ENCODE measurements around the gene GEN1. TPM values are rescaled to one million over a fixed set of nuclear protein-coding genes. Genes with fewer than 3 reads are reported as not detected.
A peak's percentile ranks its signal among the peaks of the same experiment; 100 is the strongest.

The GEN1 gene
- total and polyA plus RNA-seq, 10 of the 15 experiments (the other 5 are each of a cell fraction or from before 2014, with no cell fraction given): 6.0 to 49.6 (median 36.0) TPM

DNA sequence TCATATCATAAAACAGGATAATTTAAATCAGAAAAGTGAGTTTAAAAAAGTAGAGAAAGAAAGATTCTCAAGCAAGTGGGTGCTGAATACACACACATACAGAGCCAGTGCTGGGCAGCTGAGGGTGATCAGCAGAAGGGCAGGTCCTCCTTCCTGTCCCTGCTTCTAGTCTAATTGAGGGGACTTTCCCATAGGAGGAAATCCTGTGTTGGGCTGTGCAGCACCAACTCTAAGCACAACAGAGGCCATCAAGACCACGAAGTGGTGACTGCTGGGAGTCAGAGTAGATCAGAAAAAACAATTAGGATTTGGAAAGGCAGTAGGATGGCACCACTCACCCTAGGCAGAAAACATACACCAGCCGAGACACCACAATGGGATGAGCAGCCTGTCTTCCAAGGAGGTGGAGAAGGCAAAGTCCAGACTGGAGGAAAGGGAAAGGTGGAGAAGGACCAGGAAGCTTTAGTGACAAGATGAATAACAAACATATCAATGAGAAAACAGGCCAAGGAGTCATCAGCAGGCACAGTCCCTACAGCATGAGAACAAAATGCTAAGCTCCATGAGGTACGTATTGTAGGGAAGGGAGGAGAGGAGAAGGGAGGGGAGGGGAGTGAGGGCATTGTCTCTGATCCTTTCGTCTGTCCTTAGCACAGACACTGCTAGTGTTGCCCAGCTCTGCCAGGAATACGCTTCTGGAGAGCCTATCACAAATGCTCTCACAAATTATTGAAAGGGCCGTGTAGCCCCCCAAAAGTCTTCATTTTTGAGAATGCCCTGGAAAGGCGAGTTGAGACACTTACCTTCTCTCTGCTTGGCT is 45.6 kb downstream of the GEN1 start:
- no peaks in the 10 kb centered on the region for H3K9me3 ChIP-seq (replicated peaks; ENCODE audit: control insufficient read depth, insufficient read depth, low read length)
- POLR2A ChIA-PET: interaction anchor here (0.6 to 9.6 kb wide), 9 partner anchors 15 to 279 kb away, joined by 3 to 108 read pairs (median 4); partner anchors contain the start of genes GEN1, MSGN1 and SMC6
- H3K4me1 ChIP-seq (ENCODE audit: control insufficient read depth, insufficient read depth, low read length): peaks cover 9% of the 10 kb centered on the region
- H2AFZ ChIP-seq (ENCODE audit: control insufficient read depth, low read depth, low read length): peak overlapping the region; percentile 6
- in situ Hi-C loops (cut with MboI) (no loop called here), intact Hi-C loops (cut with micrococcal nuclease; ENCODE audit: unreplicated experiment) (no loop called here)
- TF ChIP-seq BCL11A (IDR thresholded peaks at IDR 0.05; ENCODE audit: low read depth, low read length): no peak
- no peak for TF ChIP-seq NKRF (conservative IDR thresholded peaks at IDR 0.05)
- TF ChIP-seq SREBF2 (IDR thresholded peaks at IDR 0.05; ENCODE audit: low read length): no peak
- TF ChIP-seq RCOR1 (conservative IDR thresholded peaks at IDR 0.05; ENCODE audit: low read depth, low read length): no peak
- no peak for TF ChIP-seq NBN (IDR thresholded peaks at IDR 0.05)
- no peak for TF ChIP-seq NR2F1 (conservative IDR thresholded peaks at IDR 0.05)
- TF ChIP-seq MXI1 (IDR thresholded peaks at IDR 0.05; ENCODE audit: low read depth, low read length): no peak
- TF ChIP-seq E2F4 (IDR thresholded peaks at IDR 0.05; ENCODE audit: low read depth, low read length): no peak
- TF ChIP-seq TARDBP (IDR thresholded peaks at IDR 0.05; ENCODE audit: borderline replicate concordance): no peak
- TF ChIP-seq, protein P1, sequence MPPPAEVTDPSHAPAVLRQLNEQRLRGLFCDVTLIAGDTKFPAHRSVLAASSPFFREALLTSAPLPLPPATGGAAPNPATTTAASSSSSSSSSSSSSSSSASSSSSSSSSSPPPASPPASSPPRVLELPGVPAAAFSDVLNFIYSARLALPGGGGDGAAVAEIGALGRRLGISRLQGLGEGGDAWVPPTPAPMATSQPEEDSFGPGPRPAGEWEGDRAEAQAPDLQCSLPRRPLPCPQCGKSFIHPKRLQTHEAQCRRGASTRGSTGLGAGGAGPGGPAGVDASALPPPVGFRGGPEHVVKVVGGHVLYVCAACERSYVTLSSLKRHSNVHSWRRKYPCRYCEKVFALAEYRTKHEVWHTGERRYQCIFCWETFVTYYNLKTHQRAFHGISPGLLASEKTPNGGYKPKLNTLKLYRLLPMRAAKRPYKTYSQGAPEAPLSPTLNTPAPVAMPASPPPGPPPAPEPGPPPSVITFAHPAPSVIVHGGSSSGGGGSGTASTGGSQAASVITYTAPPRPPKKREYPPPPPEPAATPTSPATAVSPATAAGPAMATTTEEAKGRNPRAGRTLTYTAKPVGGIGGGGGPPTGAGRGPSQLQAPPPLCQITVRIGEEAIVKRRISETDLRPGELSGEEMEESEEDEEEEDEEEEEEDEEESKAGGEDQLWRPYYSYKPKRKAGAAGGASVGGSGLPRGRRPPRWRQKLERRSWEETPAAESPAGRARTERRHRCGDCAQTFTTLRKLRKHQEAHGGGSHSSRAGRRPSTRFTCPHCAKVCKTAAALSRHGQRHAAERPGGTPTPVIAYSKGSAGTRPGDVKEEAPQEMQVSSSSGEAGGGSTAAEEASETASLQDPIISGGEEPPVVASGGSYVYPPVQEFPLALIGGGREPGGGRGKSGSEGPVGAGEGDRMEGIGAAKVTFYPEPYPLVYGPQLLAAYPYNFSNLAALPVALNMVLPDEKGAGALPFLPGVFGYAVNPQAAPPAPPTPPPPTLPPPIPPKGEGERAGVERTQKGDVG (CRISPR knock-in tag; IDR thresholded peaks at IDR 0.05): no peak
- TF ChIP-seq YY1 (IDR thresholded peaks at IDR 0.05; ENCODE audit: low read depth, low read length): no peak
- H3K36me3 ChIP-seq (ENCODE audit: control insufficient read depth in 2 of 2, insufficient read depth in 2 of 2, low read length in 1 of 2): no peaks in the 10 kb centered on the region
- CTCF ChIA-PET: interaction anchor here (1.1 to 7.8 kb wide), 12 partner anchors 8 to 48 kb away, joined by 4 to 77 read pairs (median 6); partner anchors contain the start of gene MSGN1
- ATAC-seq (peak; percentile 52), DNase-seq (ENCODE audit: low read depth, low spot score) (no peak), FAIRE-seq (no peak)
- H3K9ac ChIP-seq (ENCODE audit: control insufficient read depth, insufficient read depth, low read length): no peak overlapping the region
- H3K27me3 ChIP-seq (replicated peaks in 1 of 2; ENCODE audit: control insufficient read depth in 2 of 2, insufficient read depth in 2 of 2, low read length in 1 of 2): no peaks in the 10 kb centered on the region
- H3K79me2 ChIP-seq (ENCODE audit: control insufficient read depth, insufficient read depth, low read length): no peaks in the 10 kb centered on the region
- BruUV-seq (replicated peaks): no TSS peak
- H3K27ac ChIP-seq (ENCODE audit: control insufficient read depth, insufficient read depth): no peak overlapping the region
- no peaks in the 10 kb centered on the region for H4K20me1 ChIP-seq (ENCODE audit: control insufficient read depth, insufficient read depth)
- SMC1A ChIA-PET (ENCODE audit: uncharacterized antibody, unreplicated experiment): interaction anchor here (0.7 to 12.9 kb wide), 12 partner anchors 15 to 90 kb away, joined by 3 to 288 read pairs (median 6); partner anchors contain the start of genes GEN1, MSGN1 and SMC6
- H3K4me3 ChIP-seq: no peak overlapping the region
- RAD21 ChIA-PET (ENCODE audit: unreplicated experiment): interaction anchor here (0.7 to 9.9 kb wide), 15 partner anchors 9 to 52 kb away, joined by 3 to 96 read pairs (median 3); partner anchors contain the start of genes GEN1 and MSGN1
- peak overlapping the region; percentile 41 for H3K4me2 ChIP-seq (ENCODE audit: control insufficient read depth, insufficient read depth)
- 41% methylated on average over 7 of the region's 7 CpGs for WGBS (ENCODE audit: insufficient coverage, insufficient replicate concordance, low lambda C conversion rate, missing lambda C conversion rate)
